PFSK-1 (cell line): Measurements from ENCODE around the gene GRM4.

Source experiments
- FOXP2 ChIP-seq: optimal IDR thresholded peaks from 2 replicates; pipeline ENCODE3; 2011; ENCODE audit warnings: borderline replicate concordance, control low read depth, inconsistent platforms; ENCODE audit not compliant: insufficient read depth; ENCODE audit errors: extremely low read length, extremely low read depth
- POLR2AphosphoS5 ChIP-seq: IDR thresholded peaks from 2 replicates; pipeline ENCODE4 v1.6.1; 2012; ENCODE audit warnings: low read depth, mild to moderate bottlenecking, control low read depth, low read length, moderate library complexity
- REST ChIP-seq, 2 experiments: IDR thresholded peaks; 2 replicates each; pipeline versions ENCODE4 v1.6.1 to v1.8.0; 2011 to 2012; ENCODE audit warnings: low read depth in 2 of 2, low read length in 2 of 2, control low read depth in 1 of 2, inconsistent platforms in 1 of 2, mild to moderate bottlenecking in 1 of 2, moderate library complexity in 1 of 2; ENCODE audit not compliant: insufficient read depth in 1 of 2
- SIN3A ChIP-seq: IDR thresholded peaks from 2 replicates; pipeline ENCODE4 v1.6.1; 2012; ENCODE audit warnings: mild to moderate bottlenecking, low read length, moderate library complexity, borderline replicate concordance; ENCODE audit not compliant: insufficient read depth
- TAF1 ChIP-seq: IDR thresholded peaks from 2 replicates; pipeline ENCODE4 v1.6.1; 2012; ENCODE audit warnings: low read length, control low read depth, borderline replicate concordance; ENCODE audit not compliant: insufficient read depth

Gene GRM4

GRCh38 chr6:34092631-34093030 is 53.3 kb downstream of the GRM4 start:
- TF ChIP-seq FOXP2 (no peak), SIN3A (no peak), REST (IDR thresholded peaks at IDR 0.05; ENCODE audit: insufficient read depth in 1 of 2, low read depth in 2 of 2, low read length in 2 of 2) (no peak), POLR2AphosphoS5 (no peak), TAF1 (no peak)

GRCh38 chr6:34090935-34091334 is 55.0 kb downstream of the GRM4 start:
- TF ChIP-seq TAF1 (no peak), SIN3A (no peak), POLR2AphosphoS5 (no peak), FOXP2 (no peak), REST (IDR thresholded peaks at IDR 0.05; ENCODE audit: insufficient read depth in 1 of 2, low read depth in 2 of 2, low read length in 2 of 2) (no peak)

GRCh38 chr6:34090529-34090928 is 55.4 kb downstream of the GRM4 start:
- no peak for TF ChIP-seq TAF1
- no peak for TF ChIP-seq SIN3A
- TF ChIP-seq REST (IDR thresholded peaks at IDR 0.05; ENCODE audit: insufficient read depth in 1 of 2, low read depth in 2 of 2, low read length in 2 of 2), result no peak
- TF ChIP-seq FOXP2, result no peak
- TF ChIP-seq POLR2AphosphoS5, result no peak

GRCh38 chr6:34086558-34086957 is 59.3 kb downstream of the GRM4 start:
- TF ChIP-seq REST (IDR thresholded peaks at IDR 0.05; ENCODE audit: insufficient read depth in 1 of 2, low read depth in 2 of 2, low read length in 2 of 2), result no peak
- TF ChIP-seq FOXP2, result no peak
- TF ChIP-seq SIN3A, result no peak
- no peak for TF ChIP-seq TAF1
- TF ChIP-seq POLR2AphosphoS5, result no peak
